Peyer's patch (tissue), 4 donors: ENCODE results near the gene PITX2.
A peak's percentile ranks its signal among the peaks of the same experiment; 100 is the strongest.

Experiments
- CTCF ChIP-seq, 6 experiments: fragments of 450-650 bp in 4 of 6; fragments of 200-600 bp in 2 of 6; sonication (generic) in 1 of 6; IDR thresholded peaks; one replicate each; pipeline ENCODE4 v1.5.1; 2017 to 2019; ENCODE audit warnings: antibody characterized with exemption in 6 of 6, mild to moderate bottlenecking in 3 of 6, moderate library complexity in 1 of 6
- POLR2A ChIP-seq, 2 donors: fragments of 450-650 bp; IDR thresholded peaks; one replicate each; pipeline ENCODE4 v1.5.1; 2017; ENCODE audit warnings: antibody characterized with exemption in 2 of 2, mild to moderate bottlenecking in 2 of 2, moderate library complexity in 2 of 2

GRCh38 chr4:110621328-110621812 is 1.5 kb downstream of the PITX2 start:
- no peak for TF ChIP-seq CTCF (IDR thresholded peaks at IDR 0.05)
- peak; percentile 48 to 52 for TF ChIP-seq POLR2A (IDR thresholded peaks at IDR 0.05)
